IMR-90 (cell line): ENCODE data around the gene HLA-DOB. TPM values are rescaled to one million over a fixed set of nuclear protein-coding genes. Genes with fewer than 3 reads are reported as not detected.

ENCODE experiments used
- ATAC-seq: fragments of 200-7000 bp; cut with Tn5 transposase; 2 replicates; pipeline ENCODE4 v1.9.1; 2020; ENCODE audit warnings: low read depth, mild to moderate bottlenecking, moderate library complexity
- BruUV-seq: library from RNA; stranded (reverse); fragments of 400-500 nt; replicated peaks from 2 replicates; lab custom pipeline; 2021; lab: Mats Ljungman, UMichigan
- CTCF ChIA-PET: fragments of 300-600 bp; formaldehyde crosslinking; extraction: SDS; loops from one replicate; lab custom pipeline; 2021; ENCODE audit warnings: antibody characterized with exemption; lab: Yijun Ruan, JAX
- POLR2A ChIA-PET: fragments of 300-600 bp; sonication (Branson Sonifier 250); formaldehyde crosslinking; loops from one replicate; lab custom pipeline; 2022; ENCODE audit warnings: antibody characterized with exemption; ENCODE audit not compliant: unreplicated experiment; lab: Charles Lee
- DNase-seq: peaks from one replicate; pipeline ENCODE4 v3.0.0; 2013
- H2AFZ ChIP-seq: replicated peaks from 2 replicates; pipeline ENCODE3; 2013; ENCODE audit warnings: low read length, mild to moderate bottlenecking; ENCODE audit not compliant: poor library complexity
- H2AK5ac ChIP-seq: 2 replicates; pipeline ENCODE4 v1.6.1; 2013; ENCODE audit warnings: low read depth, low read length, inconsistent platforms
- H2AK9ac ChIP-seq: replicated peaks from 2 replicates; pipeline ENCODE3; 2013; ENCODE audit warnings: mild to moderate bottlenecking, low read depth, low read length, moderate library complexity; ENCODE audit not compliant: poor library complexity
- H2BK120ac ChIP-seq: 2 replicates; pipeline ENCODE4 v1.6.1; 2013; ENCODE audit warnings: low read depth, low read length, inconsistent platforms
- H2BK15ac ChIP-seq: 3 replicates; pipeline ENCODE4 v1.6.1; 2013; ENCODE audit warnings: low read depth, low read length, inconsistent platforms
- H2BK20ac ChIP-seq: 2 replicates; pipeline ENCODE4 v1.6.1; 2013; ENCODE audit warnings: low read depth, mild to moderate bottlenecking, inconsistent platforms, low read length, moderate library complexity
- H2BK5ac ChIP-seq: 2 replicates; pipeline ENCODE4 v1.6.1; 2013; ENCODE audit warnings: mild to moderate bottlenecking, low read depth, low read length, inconsistent platforms; ENCODE audit not compliant: poor library complexity, severe bottlenecking
- H3K14ac ChIP-seq: replicated peaks from 2 replicates; pipeline ENCODE4 v1.6.1; 2013; ENCODE audit warnings: low read depth, low read length, inconsistent platforms
- H3K18ac ChIP-seq: 2 replicates; pipeline ENCODE4 v1.6.1; 2013; ENCODE audit warnings: low read depth, low read length, control low read depth
- H3K23ac ChIP-seq: 2 replicates; pipeline ENCODE4 v1.6.1; 2013; ENCODE audit warnings: low read depth, low read length, inconsistent platforms
- H3K27ac ChIP-seq: 2 replicates; pipeline ENCODE4 v1.5.1; 2013; ENCODE audit warnings: mild to moderate bottlenecking, control low read depth, low read length; ENCODE audit not compliant: insufficient read depth
- H3K27me3 ChIP-seq: 2 replicates; pipeline ENCODE4 v1.6.1; 2013; ENCODE audit warnings: low read length; ENCODE audit not compliant: control insufficient read depth, insufficient read depth
- H3K36me3 ChIP-seq: 2 replicates; pipeline ENCODE4 v1.6.1; 2013; ENCODE audit warnings: low read length, mixed read lengths; ENCODE audit not compliant: control insufficient read depth, insufficient read depth
- H3K4ac ChIP-seq: 2 replicates; pipeline ENCODE4 v1.6.1; 2013; ENCODE audit warnings: low read depth, low read length, inconsistent platforms
- H3K4me1 ChIP-seq: 2 replicates; pipeline ENCODE4 v1.6.1; 2013; ENCODE audit warnings: low read length, mixed read lengths; ENCODE audit not compliant: control insufficient read depth, insufficient read depth
- H3K4me2 ChIP-seq: 2 replicates; pipeline ENCODE4 v1.6.1; 2013; ENCODE audit warnings: low read depth, mild to moderate bottlenecking, control low read depth, low read length, moderate library complexity
- H3K4me3 ChIP-seq: 2 replicates; pipeline ENCODE4 v1.5.1; 2013; ENCODE audit warnings: low read depth, mild to moderate bottlenecking, control low read depth, low read length, moderate library complexity; ENCODE audit not compliant: insufficient read depth
- H3K56ac ChIP-seq: 2 replicates; pipeline ENCODE4 v1.6.1; 2013; ENCODE audit warnings: low read length, inconsistent platforms; ENCODE audit not compliant: insufficient read depth; ENCODE audit errors: extremely low read depth
- H3K79me1 ChIP-seq, 2 experiments: 2 replicates each; pipeline ENCODE4 v1.6.1; 2013; ENCODE audit warnings: low read length in 2 of 2, inconsistent platforms in 1 of 2, low read depth in 1 of 2
- H3K9ac ChIP-seq: 2 replicates; pipeline ENCODE4 v1.6.1; 2013; ENCODE audit warnings: low read depth, low read length, control low read depth
- H3K9me1 ChIP-seq: 2 replicates; pipeline ENCODE4 v1.6.1; 2013; ENCODE audit warnings: low read length, inconsistent platforms; ENCODE audit not compliant: insufficient read depth
- H3K9me3 ChIP-seq: 2 replicates; pipeline ENCODE4 v1.6.1; 2013; ENCODE audit warnings: low read length; ENCODE audit not compliant: control insufficient read depth, insufficient read depth
- H4K20me1 ChIP-seq: 2 replicates; pipeline ENCODE4 v1.6.1; 2013; ENCODE audit warnings: low read length, inconsistent platforms; ENCODE audit not compliant: insufficient read depth
- H4K5ac ChIP-seq: 2 replicates; pipeline ENCODE4 v1.6.1; 2013; ENCODE audit warnings: mild to moderate bottlenecking, low read depth, low read length, control low read depth
- H4K8ac ChIP-seq, 2 experiments: 2 replicates each; pipeline ENCODE4 v1.6.1; 2013; ENCODE audit warnings: low read depth in 2 of 2, low read length in 2 of 2, control low read depth in 1 of 2, inconsistent platforms in 1 of 2
- H4K91ac ChIP-seq: 2 replicates; pipeline ENCODE4 v1.6.1; 2013; ENCODE audit warnings: low read depth, low read length, inconsistent platforms; ENCODE audit not compliant: insufficient read depth
- BHLHE40 ChIP-seq: fragments of 150-350 bp; IDR thresholded peaks from 2 replicates; pipeline ENCODE4 v1.6.1; 2016; ENCODE audit warnings: mild to moderate bottlenecking, low read depth, low read length
- CEBPB ChIP-seq: IDR thresholded peaks from 2 replicates; pipeline ENCODE4 v1.6.1; 2012; ENCODE audit warnings: low read depth, low read length, improper control_type of control experiment
- CHD1 ChIP-seq: IDR thresholded peaks from 2 replicates; pipeline ENCODE4 v1.6.1; 2012; ENCODE audit warnings: low read depth, low read length, improper control_type of control experiment
- FOS ChIP-seq: fragments of 150-350 bp; IDR thresholded peaks from 2 replicates; pipeline ENCODE4 v1.6.1; 2016; ENCODE audit warnings: low read depth, low read length
- MAFK ChIP-seq: IDR thresholded peaks from 2 replicates; pipeline ENCODE4 v1.6.1; 2012; ENCODE audit warnings: low read depth, low read length, improper control_type of control experiment
- MAZ ChIP-seq: IDR thresholded peaks from 2 replicates; pipeline ENCODE4 v1.6.1; 2012; ENCODE audit warnings: low read depth, mild to moderate bottlenecking, low read length, improper control_type of control experiment, moderate library complexity, borderline replicate concordance
- MXI1 ChIP-seq: IDR thresholded peaks from 2 replicates; pipeline ENCODE4 v1.6.1; 2012; ENCODE audit warnings: low read depth, mild to moderate bottlenecking, low read length, moderate library complexity, borderline replicate concordance
- NFE2L2 ChIP-seq: fragments of 150-350 bp; IDR thresholded peaks from 2 replicates; pipeline ENCODE4 v1.6.1; 2016; ENCODE audit warnings: low read depth, mild to moderate bottlenecking, low read length
- POLR2A ChIP-seq: IDR thresholded peaks from 2 replicates; pipeline ENCODE4 v1.6.1; 2012; ENCODE audit warnings: mild to moderate bottlenecking, low read depth, low read length
- RAD21 ChIP-seq: IDR thresholded peaks from 2 replicates; pipeline ENCODE4 v1.6.1; 2012; ENCODE audit warnings: low read length, improper control_type of control experiment
- RCOR1 ChIP-seq: IDR thresholded peaks from 2 replicates; pipeline ENCODE4 v1.6.1; 2012; ENCODE audit warnings: mild to moderate bottlenecking, low read length, improper control_type of control experiment; ENCODE audit not compliant: insufficient replicate concordance
- RFX5 ChIP-seq: IDR thresholded peaks from 2 replicates; pipeline ENCODE4 v1.8.0; 2012; ENCODE audit warnings: low read depth, mild to moderate bottlenecking, low read length, moderate library complexity
- SMC3 ChIP-seq: fragments of 150-350 bp; IDR thresholded peaks from 2 replicates; pipeline ENCODE4 v1.6.1; 2016; ENCODE audit warnings: low read depth, mild to moderate bottlenecking, antibody characterized with exemption, low read length, moderate library complexity
- WGBS, 2 experiments: methylation state at CpG; one replicate each; pipeline versions ENCODE4 v1.1.5 to v1.1.7; 2013; ENCODE audit warnings: missing lambda C conversion rate in 2 of 2; ENCODE audit not compliant: insufficient read length in 1 of 2; ENCODE audit errors: extremely low coverage in 2 of 2; 5-methylcytosine and 5-hydroxymethylcytosine counted together
- dilution Hi-C: fragments of 300-500 bp; cut with HindIII; formaldehyde crosslinking; loops from one replicate; pipeline ENCODE4 v1.14.3; 2018; ENCODE audit warnings: low sequenced_read_pairs; ENCODE audit not compliant: unreplicated experiment
- in situ Hi-C: fragments of 300-500 bp; cut with MboI; formaldehyde crosslinking; loops from 3 replicates; pipeline ENCODE4 v1.14.3; 2019; ENCODE audit warnings: low sequenced_read_pairs, inconsistent platforms, mixed read lengths
- intact Hi-C: fragments of 100-400 bp; cut with micrococcal nuclease; formaldehyde crosslinking; loops from 2 replicates; pipeline ENCODE4 v1.10.0; 2022
- polyA plus RNA-seq, 3 experiments: library from polyadenylated mRNA; depleted of rRNA; stranded (reverse); fragments of >200 nt; gene quantifications; 2 replicates each; pipeline ENCODE4 v1.2.3, GENCODE V29; 2012; ENCODE audit warnings: low replicate concordance in 1 of 3
- total RNA-seq: library from RNA; depleted of rRNA; stranded (reverse); fragments of >200 nt; gene quantifications from 2 replicates; pipeline ENCODE4 v1.2.3, GENCODE V29; 2012
- TF ChIP-seq, protein P1 (sequence below): conservative IDR thresholded peaks from 2 replicates; pipeline ENCODE4 v1.5.1; 2012; ENCODE audit warnings: mild to moderate bottlenecking, low read depth, low read length, improper control_type of control experiment
- TF ChIP-seq, protein P2 (sequence below): fragments of 150-350 bp; IDR thresholded peaks from 2 replicates; pipeline ENCODE4 v1.6.1; 2017; ENCODE audit warnings: mild to moderate bottlenecking, antibody characterized with exemption, low read length, low read depth
- TF ChIP-seq, protein P3 (sequence below): fragments of 150-350 bp; IDR thresholded peaks from 2 replicates; pipeline ENCODE4 v1.6.1; 2016; ENCODE audit warnings: low read depth, mild to moderate bottlenecking, low read length, moderate library complexity, borderline replicate concordance

The HLA-DOB gene
- total and polyA plus RNA-seq, 2 of the 4 experiments (the other 2 are of a cell fraction): 0.36 to 2.3 TPM

- BruUV-seq: no TSS peak
- POLR2A ChIA-PET: no interaction called here
- no peak overlapping the region for H2BK5ac ChIP-seq
Observed at GRCh38 chr6:32842021-32842650, 25.3 kb upstream of the HLA-DOB start.

More at GRCh38 chr6:32842021-32842650, 25.3 kb upstream of the HLA-DOB start:
- Histone ChIP-seq H3K36me3 (peaks cover 12% of the 10 kb centered on the region), H3K9me3 (no peaks in the 10 kb centered on the region), H3K4me1 (peaks cover 8% of the 10 kb centered on the region), H2AK5ac (no peak overlapping the region), H2BK120ac (no peak overlapping the region), H2AFZ (no peak overlapping the region), H2BK20ac (no peak overlapping the region), H3K9me1 (peaks cover 6% of the 10 kb centered on the region; the same call in 1 of the 2 replicates), H3K18ac (no peak overlapping the region), H2AK9ac (no peak overlapping the region), H4K8ac (no peak overlapping the region), H3K27ac (no peak overlapping the region), H3K4me2 (no peak overlapping the region), H3K27me3 (no peaks in the 10 kb centered on the region), H3K56ac (no peak overlapping the region), H3K23ac (peak overlapping the region; percentile 36; the same call in 1 of the 2 replicates), H3K4me3 (no peak overlapping the region), H4K20me1 (no peaks in the 10 kb centered on the region), H3K79me1 (peaks cover 2 to 30% of the 10 kb centered on the region in 2 experiments; a peak in 2 of 4 replicates), H4K91ac (no peak overlapping the region), H4K5ac (no peak overlapping the region), H3K9ac (no peak overlapping the region), H3K14ac (no peak overlapping the region), H3K4ac (no peak overlapping the region), H2BK15ac (no peak overlapping the region)
- no peak for ATAC-seq
- intact Hi-C loops (no loop called here), dilution Hi-C loops (no loop called here), in situ Hi-C loops (no loop called here)
- no peak for DNase-seq
- 100% methylated on average over 3 of the region's 6 CpGs; no CpG with 5 or more reads in 1 of the 2 experiments for WGBS, 2 experiments
- no peak for TF ChIP-seq RCOR1
- TF ChIP-seq, protein P1, sequence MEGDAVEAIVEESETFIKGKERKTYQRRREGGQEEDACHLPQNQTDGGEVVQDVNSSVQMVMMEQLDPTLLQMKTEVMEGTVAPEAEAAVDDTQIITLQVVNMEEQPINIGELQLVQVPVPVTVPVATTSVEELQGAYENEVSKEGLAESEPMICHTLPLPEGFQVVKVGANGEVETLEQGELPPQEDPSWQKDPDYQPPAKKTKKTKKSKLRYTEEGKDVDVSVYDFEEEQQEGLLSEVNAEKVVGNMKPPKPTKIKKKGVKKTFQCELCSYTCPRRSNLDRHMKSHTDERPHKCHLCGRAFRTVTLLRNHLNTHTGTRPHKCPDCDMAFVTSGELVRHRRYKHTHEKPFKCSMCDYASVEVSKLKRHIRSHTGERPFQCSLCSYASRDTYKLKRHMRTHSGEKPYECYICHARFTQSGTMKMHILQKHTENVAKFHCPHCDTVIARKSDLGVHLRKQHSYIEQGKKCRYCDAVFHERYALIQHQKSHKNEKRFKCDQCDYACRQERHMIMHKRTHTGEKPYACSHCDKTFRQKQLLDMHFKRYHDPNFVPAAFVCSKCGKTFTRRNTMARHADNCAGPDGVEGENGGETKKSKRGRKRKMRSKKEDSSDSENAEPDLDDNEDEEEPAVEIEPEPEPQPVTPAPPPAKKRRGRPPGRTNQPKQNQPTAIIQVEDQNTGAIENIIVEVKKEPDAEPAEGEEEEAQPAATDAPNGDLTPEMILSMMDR: no peak
- no peak for TF ChIP-seq MAZ
- no peak for TF ChIP-seq MAFK
- TF ChIP-seq CHD1: no peak
- no peak for TF ChIP-seq RAD21
- TF ChIP-seq MXI1: no peak
- TF ChIP-seq, protein P2, sequence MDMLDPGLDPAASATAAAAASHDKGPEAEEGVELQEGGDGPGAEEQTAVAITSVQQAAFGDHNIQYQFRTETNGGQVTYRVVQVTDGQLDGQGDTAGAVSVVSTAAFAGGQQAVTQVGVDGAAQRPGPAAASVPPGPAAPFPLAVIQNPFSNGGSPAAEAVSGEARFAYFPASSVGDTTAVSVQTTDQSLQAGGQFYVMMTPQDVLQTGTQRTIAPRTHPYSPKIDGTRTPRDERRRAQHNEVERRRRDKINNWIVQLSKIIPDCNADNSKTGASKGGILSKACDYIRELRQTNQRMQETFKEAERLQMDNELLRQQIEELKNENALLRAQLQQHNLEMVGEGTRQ: no peak
- TF ChIP-seq FOS: no peak
- TF ChIP-seq, protein P3, sequence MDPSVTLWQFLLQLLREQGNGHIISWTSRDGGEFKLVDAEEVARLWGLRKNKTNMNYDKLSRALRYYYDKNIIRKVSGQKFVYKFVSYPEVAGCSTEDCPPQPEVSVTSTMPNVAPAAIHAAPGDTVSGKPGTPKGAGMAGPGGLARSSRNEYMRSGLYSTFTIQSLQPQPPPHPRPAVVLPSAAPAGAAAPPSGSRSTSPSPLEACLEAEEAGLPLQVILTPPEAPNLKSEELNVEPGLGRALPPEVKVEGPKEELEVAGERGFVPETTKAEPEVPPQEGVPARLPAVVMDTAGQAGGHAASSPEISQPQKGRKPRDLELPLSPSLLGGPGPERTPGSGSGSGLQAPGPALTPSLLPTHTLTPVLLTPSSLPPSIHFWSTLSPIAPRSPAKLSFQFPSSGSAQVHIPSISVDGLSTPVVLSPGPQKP: no peak
- TF ChIP-seq RFX5: no peak
- TF ChIP-seq POLR2A: no peak
- no peak for TF ChIP-seq NFE2L2
- TF ChIP-seq SMC3: no peak
- TF ChIP-seq BHLHE40: no peak
- no peak for TF ChIP-seq CEBPB
- CTCF ChIA-PET: interaction anchor here (1.1 kb wide), 1 partner anchor 12 kb away, joined by 4 read pairs; the partner anchor contains the start of genes PSMB9 and TAP1
